GM12878 (cell line): ENCODE results near the gene GLMN. TPM values are rescaled to one million over a fixed set of nuclear protein-coding genes. Genes with fewer than 3 reads are reported as not detected.

ENCODE experiments used
- ATAC-seq: fragments of 200-7000 bp; cut with Tn5 transposase; 3 replicates; pipeline ENCODE4 v1.9.1; 2020; ENCODE audit warnings: mild to moderate bottlenecking, moderate library complexity
- BruUV-seq: library from RNA; stranded (reverse); fragments of 400-500 nt; replicated peaks from 2 replicates; lab custom pipeline; 2021; lab: Mats Ljungman, UMichigan
- CTCF ChIA-PET: fragments of 300-600 bp; sonication (Branson Sonifier 250); formaldehyde crosslinking; extraction: SDS; loops from one replicate; lab custom pipeline; 2021; ENCODE audit warnings: inconsistent platforms; lab: Yijun Ruan, JAX
- POLR2A ChIA-PET: fragments of 350-600 bp; formaldehyde crosslinking; extraction: SDS; loops from one replicate; lab custom pipeline; 2021; ENCODE audit warnings: inconsistent platforms; lab: Charles Lee
- RAD21 ChIA-PET: fragments of 300-600 bp; sonication (Branson Sonifier 250); formaldehyde crosslinking; loops from one replicate; lab custom pipeline; 2023; ENCODE audit warnings: antibody characterized with exemption; ENCODE audit not compliant: unreplicated experiment; lab: Charles Lee
- SMC1A ChIA-PET: fragments of 300-600 bp; sonication (Branson Sonifier 250); formaldehyde crosslinking; loops from one replicate; lab custom pipeline; 2023; ENCODE audit not compliant: unreplicated experiment, uncharacterized antibody; lab: Charles Lee
- DNase-seq: peaks from one replicate; pipeline ENCODE4 v3.0.0-alpha.2; 2011; ENCODE audit warnings: low read depth, low spot score
- FAIRE-seq: peaks from 3 replicates; lab custom pipeline; 2011; peaks lifted over from hg19 to GRCh38; lab: Jason Lieb, UNC
- H2AFZ ChIP-seq: 2 replicates; pipeline ENCODE4 v1.6.0; 2011; ENCODE audit warnings: low read depth, low read length, control low read depth; ENCODE audit not compliant: control insufficient read depth
- H3K27ac ChIP-seq: 2 replicates; pipeline ENCODE4 v1.5.1; 2011; ENCODE audit warnings: control low read depth; ENCODE audit not compliant: control insufficient read depth, insufficient read depth
- H3K27me3 ChIP-seq, 2 experiments: replicated peaks in 1 of 2; 2 replicates each; pipeline versions ENCODE4 v1.6.0 to v1.6.1; 2011; ENCODE audit warnings: low read length in 1 of 2; ENCODE audit not compliant: control insufficient read depth in 2 of 2, insufficient read depth in 2 of 2
- H3K36me3 ChIP-seq, 2 experiments: 2 replicates each; pipeline ENCODE4 v1.5.1; 2011; ENCODE audit warnings: low read length in 1 of 2; ENCODE audit not compliant: control insufficient read depth in 2 of 2, insufficient read depth in 2 of 2
- H3K4me1 ChIP-seq: 2 replicates; pipeline ENCODE4 v1.6.1; 2011; ENCODE audit warnings: mild to moderate bottlenecking, low read length, moderate library complexity, mixed read lengths; ENCODE audit not compliant: control insufficient read depth, insufficient read depth
- H3K4me2 ChIP-seq: 2 replicates; pipeline ENCODE4 v1.6.0; 2011; ENCODE audit warnings: control low read depth; ENCODE audit not compliant: control insufficient read depth, insufficient read depth
- H3K4me3 ChIP-seq: fragments of 200-600 bp; sonication (generic); 2 replicates; pipeline ENCODE4 v1.5.1; 2016
- H3K79me2 ChIP-seq: 2 replicates; pipeline ENCODE4 v1.6.0; 2011; ENCODE audit warnings: low read length; ENCODE audit not compliant: control insufficient read depth, insufficient read depth
- H3K9ac ChIP-seq: 2 replicates; pipeline ENCODE4 v1.8.0; 2011; ENCODE audit warnings: low read length, control low read depth, mixed read lengths; ENCODE audit not compliant: control insufficient read depth, insufficient read depth
- H3K9me3 ChIP-seq: replicated peaks from 3 replicates; pipeline ENCODE4 v1.5.1; 2011; ENCODE audit warnings: mild to moderate bottlenecking, low read length; ENCODE audit not compliant: control insufficient read depth, insufficient read depth
- H4K20me1 ChIP-seq: 2 replicates; pipeline ENCODE4 v1.6.0; 2011; ENCODE audit not compliant: control insufficient read depth, insufficient read depth
- EED ChIP-seq: sonication (generic); IDR thresholded peaks from 2 replicates; pipeline ENCODE4 v1.6.1; 2016; ENCODE audit warnings: antibody characterized with exemption, low read depth
- KLF5 ChIP-seq: fragments of 450-650 bp; IDR thresholded peaks from 2 replicates; pipeline ENCODE4 v1.6.1; 2014; ENCODE audit warnings: mild to moderate bottlenecking; ENCODE audit not compliant: partially characterized antibody
- RB1 ChIP-seq: fragments of 450-650 bp; formaldehyde crosslinking; IDR thresholded peaks from 2 replicates; pipeline ENCODE4 v1.6.1; 2017; ENCODE audit warnings: mild to moderate bottlenecking, borderline replicate concordance
- RCOR1 ChIP-seq: conservative IDR thresholded peaks from 2 replicates; pipeline ENCODE4 v1.6.1; 2012; ENCODE audit warnings: low read depth, low read length, improper control_type of control experiment
- TBL1XR1 ChIP-seq: IDR thresholded peaks from 2 replicates; pipeline ENCODE4 v1.6.1; 2012; ENCODE audit warnings: low read depth, low read length, improper control_type of control experiment
- ZNF217 ChIP-seq: fragments of 450-650 bp; IDR thresholded peaks from 2 replicates; pipeline ENCODE4 v1.6.1; 2017; ENCODE audit warnings: antibody characterized with exemption, mild to moderate bottlenecking
- WGBS: methylation state at CpG from one replicate; pipeline ENCODE4 v1.1.6; 2016; ENCODE audit warnings: low lambda C conversion rate; ENCODE audit not compliant: insufficient replicate concordance, insufficient coverage; ENCODE audit errors: missing lambda C conversion rate; 5-methylcytosine and 5-hydroxymethylcytosine counted together
- in situ Hi-C: fragments of 300-500 bp; cut with MboI; formaldehyde crosslinking; loops from 9 replicates; pipeline ENCODE4 v1.14.3; 2018; ENCODE audit warnings: mixed read lengths
- intact Hi-C: fragments of 100-400 bp; cut with micrococcal nuclease; formaldehyde crosslinking; loops from one replicate; pipeline ENCODE4 v1.14.2; 2022; ENCODE audit not compliant: unreplicated experiment
- polyA plus RNA-seq, 11 experiments: library from polyadenylated mRNA; depleted of rRNA in 4 of 11; unstranded in 6 of 11; stranded (reverse) in 5 of 11; fragments of >200 nt; fragmentation: Nextera tagmentation in 4 of 11; fragmentation: Illumina TruSeq in 1 of 11; extraction: Ambion mirVana in 4 of 11; extraction: Trizol in 1 of 11; gene quantifications; 1 replicate in 1 of 11; 2 replicates in 10 of 11; pipeline versions ENCODE4 v1.2.1 to v1.2.3, GENCODE V29; 2011 to 2016; ENCODE audit warnings: inconsistent platforms in 2 of 11, missing spikeins in 2 of 11, low read depth in 1 of 11
- total RNA-seq, 4 experiments: library from RNA; depleted of rRNA in 3 of 4; stranded (reverse); fragments of >200 nt in 3 of 4; fragmentation: Illumina TruSeq in 1 of 4; extraction: Trizol in 1 of 4; gene quantifications; 2 replicates each; pipeline versions ENCODE4 v1.2.1 to v1.2.3, GENCODE V29; 2013 to 2021
- TF ChIP-seq, protein P1 (sequence below): fragments of 150-350 bp; IDR thresholded peaks from 2 replicates; pipeline ENCODE4 v1.6.1; 2014; ENCODE audit warnings: mild to moderate bottlenecking, low read depth, low read length
- TF ChIP-seq, protein P2 (sequence below): fragments of 450-650 bp; formaldehyde crosslinking; IDR thresholded peaks from 2 replicates; pipeline ENCODE4 v1.5.0; 2022; ENCODE audit warnings: mild to moderate bottlenecking, missing genetic modification characterization
- TF ChIP-seq, protein P3 (sequence below): fragments of 450-650 bp; IDR thresholded peaks from 2 replicates; pipeline ENCODE4 v1.6.1; 2018; ENCODE audit warnings: borderline replicate concordance, mild to moderate bottlenecking; ENCODE audit not compliant: partially characterized antibody

GLMN gene
- total and polyA plus RNA-seq, 10 of the 15 experiments (the other 5 are each of a cell fraction or from before 2014, with no cell fraction given): 11.5 to 33.7 (median 16.7) TPM

DNA sequence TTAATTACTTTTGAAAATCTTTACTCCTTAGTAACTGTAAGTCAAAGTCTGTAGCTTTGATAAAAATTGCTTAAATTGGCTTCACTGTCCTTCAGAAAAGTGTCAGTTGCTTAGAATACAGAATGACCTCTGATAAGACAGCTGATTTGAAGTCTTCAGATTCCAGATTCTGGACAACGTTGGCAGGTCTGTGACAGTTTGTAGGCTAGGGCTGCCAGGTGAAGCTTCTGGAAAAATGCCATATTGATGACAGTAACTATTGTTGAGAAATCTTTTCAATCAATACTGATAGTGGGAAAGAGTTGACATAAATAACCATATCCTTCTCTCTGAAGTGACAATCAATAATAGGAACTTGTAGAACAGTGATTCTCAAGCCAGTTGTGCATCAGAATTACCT, 41.4 kb upstream of the GLMN start (continued):
- TF ChIP-seq TBL1XR1: no peak
- TF ChIP-seq, protein P1, sequence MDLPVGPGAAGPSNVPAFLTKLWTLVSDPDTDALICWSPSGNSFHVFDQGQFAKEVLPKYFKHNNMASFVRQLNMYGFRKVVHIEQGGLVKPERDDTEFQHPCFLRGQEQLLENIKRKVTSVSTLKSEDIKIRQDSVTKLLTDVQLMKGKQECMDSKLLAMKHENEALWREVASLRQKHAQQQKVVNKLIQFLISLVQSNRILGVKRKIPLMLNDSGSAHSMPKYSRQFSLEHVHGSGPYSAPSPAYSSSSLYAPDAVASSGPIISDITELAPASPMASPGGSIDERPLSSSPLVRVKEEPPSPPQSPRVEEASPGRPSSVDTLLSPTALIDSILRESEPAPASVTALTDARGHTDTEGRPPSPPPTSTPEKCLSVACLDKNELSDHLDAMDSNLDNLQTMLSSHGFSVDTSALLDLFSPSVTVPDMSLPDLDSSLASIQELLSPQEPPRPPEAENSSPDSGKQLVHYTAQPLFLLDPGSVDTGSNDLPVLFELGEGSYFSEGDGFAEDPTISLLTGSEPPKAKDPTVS: no peak

DNA sequence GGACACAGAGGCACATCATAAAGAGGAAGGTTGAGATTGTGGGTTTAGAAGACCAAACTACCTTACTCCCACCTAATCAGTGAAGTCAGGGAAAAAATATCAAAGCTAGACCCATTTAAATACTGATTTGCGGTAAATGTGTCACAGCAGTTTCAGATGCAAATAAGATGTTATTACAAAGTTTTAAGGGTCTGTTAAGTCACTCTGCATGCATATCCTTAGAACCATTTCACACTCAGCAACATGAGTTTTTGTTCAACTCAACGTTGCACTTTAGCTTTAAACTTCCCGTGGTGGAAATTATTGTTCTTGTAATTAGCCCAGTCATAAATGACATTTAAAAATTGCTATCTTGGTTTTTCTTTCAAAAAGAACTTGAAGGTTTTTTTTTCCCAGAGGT, 34.9 kb upstream of the GLMN start:
- DNase-seq (no peak), FAIRE-seq (no peak), ATAC-seq (no peak)
- H4K20me1 ChIP-seq: no peaks in the 10 kb centered on the region
- ChIA-PET POLR2A (no interaction called here), CTCF (interaction anchor here (0.7 kb wide), 1 partner anchor 32 kb away, joined by 3 read pairs; no protein-coding TSS in a partner anchor), SMC1A (interaction anchor here (1.4 kb wide), 1 partner anchor 290 kb away, joined by 4 read pairs; no protein-coding TSS in a partner anchor)
- H3K27ac ChIP-seq: no peak overlapping the region
- H3K9me3 ChIP-seq: no peaks in the 10 kb centered on the region; the same call in 2 of the 3 replicates
- H3K9ac ChIP-seq: no peak overlapping the region
- no peaks in the 10 kb centered on the region for H3K79me2 ChIP-seq
- H3K36me3 ChIP-seq: peaks cover 0 to 4% of the 10 kb centered on the region in 2 experiments; a peak in 1 of 4 replicates
- no peaks in the 10 kb centered on the region for H3K27me3 ChIP-seq
- BruUV-seq: no TSS peak
- in situ Hi-C loops (no loop called here), intact Hi-C loops (no loop called here)
- no peak overlapping the region for H2AFZ ChIP-seq
- 2% methylated on average over 3 of the region's 3 CpGs for WGBS
- TF ChIP-seq, protein P2, sequence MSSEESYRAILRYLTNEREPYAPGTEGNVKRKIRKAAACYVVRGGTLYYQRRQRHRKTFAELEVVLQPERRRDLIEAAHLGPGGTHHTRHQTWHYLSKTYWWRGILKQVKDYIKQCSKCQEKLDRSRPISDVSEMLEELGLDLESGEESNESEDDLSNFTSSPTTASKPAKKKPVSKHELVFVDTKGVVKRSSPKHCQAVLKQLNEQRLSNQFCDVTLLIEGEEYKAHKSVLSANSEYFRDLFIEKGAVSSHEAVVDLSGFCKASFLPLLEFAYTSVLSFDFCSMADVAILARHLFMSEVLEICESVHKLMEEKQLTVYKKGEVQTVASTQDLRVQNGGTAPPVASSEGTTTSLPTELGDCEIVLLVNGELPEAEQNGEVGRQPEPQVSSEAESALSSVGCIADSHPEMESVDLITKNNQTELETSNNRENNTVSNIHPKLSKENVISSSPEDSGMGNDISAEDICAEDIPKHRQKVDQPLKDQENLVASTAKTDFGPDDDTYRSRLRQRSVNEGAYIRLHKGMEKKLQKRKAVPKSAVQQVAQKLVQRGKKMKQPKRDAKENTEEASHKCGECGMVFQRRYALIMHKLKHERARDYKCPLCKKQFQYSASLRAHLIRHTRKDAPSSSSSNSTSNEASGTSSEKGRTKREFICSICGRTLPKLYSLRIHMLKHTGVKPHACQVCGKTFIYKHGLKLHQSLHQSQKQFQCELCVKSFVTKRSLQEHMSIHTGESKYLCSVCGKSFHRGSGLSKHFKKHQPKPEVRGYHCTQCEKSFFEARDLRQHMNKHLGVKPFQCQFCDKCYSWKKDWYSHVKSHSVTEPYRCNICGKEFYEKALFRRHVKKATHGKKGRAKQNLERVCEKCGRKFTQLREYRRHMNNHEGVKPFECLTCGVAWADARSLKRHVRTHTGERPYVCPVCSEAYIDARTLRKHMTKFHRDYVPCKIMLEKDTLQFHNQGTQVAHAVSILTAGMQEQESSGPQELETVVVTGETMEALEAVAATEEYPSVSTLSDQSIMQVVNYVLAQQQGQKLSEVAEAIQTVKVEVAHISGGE: no peak
- TF ChIP-seq EED (no peak), RB1 (no peak), KLF5 (no peak), RCOR1 (no peak), ZNF217 (no peak)
- TF ChIP-seq, protein P3, sequence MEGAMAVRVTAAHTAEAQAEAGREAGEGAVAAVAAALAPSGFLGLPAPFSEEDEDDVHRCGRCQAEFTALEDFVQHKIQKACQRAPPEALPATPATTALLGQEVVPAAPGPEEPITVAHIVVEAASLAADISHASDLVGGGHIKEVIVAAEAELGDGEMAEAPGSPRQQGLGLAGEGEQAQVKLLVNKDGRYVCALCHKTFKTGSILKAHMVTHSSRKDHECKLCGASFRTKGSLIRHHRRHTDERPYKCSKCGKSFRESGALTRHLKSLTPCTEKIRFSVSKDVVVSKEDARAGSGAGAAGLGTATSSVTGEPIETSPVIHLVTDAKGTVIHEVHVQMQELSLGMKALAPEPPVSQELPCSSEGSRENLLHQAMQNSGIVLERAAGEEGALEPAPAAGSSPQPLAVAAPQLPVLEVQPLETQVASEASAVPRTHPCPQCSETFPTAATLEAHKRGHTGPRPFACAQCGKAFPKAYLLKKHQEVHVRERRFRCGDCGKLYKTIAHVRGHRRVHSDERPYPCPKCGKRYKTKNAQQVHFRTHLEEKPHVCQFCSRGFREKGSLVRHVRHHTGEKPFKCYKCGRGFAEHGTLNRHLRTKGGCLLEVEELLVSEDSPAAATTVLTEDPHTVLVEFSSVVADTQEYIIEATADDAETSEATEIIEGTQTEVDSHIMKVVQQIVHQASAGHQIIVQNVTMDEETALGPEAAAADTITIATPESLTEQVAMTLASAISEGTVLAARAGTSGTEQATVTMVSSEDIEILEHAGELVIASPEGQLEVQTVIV: no peak
- TF ChIP-seq, all 136 proteins: peak for 0
- H3K4me2 ChIP-seq: no peak overlapping the region
- RAD21 ChIA-PET: interaction anchor here (0.6 to 1.2 kb wide), 2 partner anchors 23 to 25 kb away, joined by 4 to 5 read pairs; no protein-coding TSS in a partner anchor
- H3K4me3 ChIP-seq: no peak overlapping the region
- no peaks in the 10 kb centered on the region for H3K4me1 ChIP-seq
